Left lung (tissue), 10 donors: Measurements from ENCODE around the gene CCT2. TPM values are rescaled to one million over a fixed set of nuclear protein-coding genes. Genes with fewer than 3 reads are reported as not detected.

ENCODE experiments used
- ATAC-seq: fragments of 200-7000 bp; cut with Tn5 transposase; one replicate; pipeline ENCODE4 v1.9.1; 2020; ENCODE audit warnings: moderate library complexity
- DNase-seq, 4 donors: peaks; one replicate each; pipeline ENCODE4 v3.0.0-alpha.2; 2013 to 2020
- H3K27ac ChIP-seq, 2 donors: fragments of 200-600 bp; sonication (generic) in 1 of 2; one replicate each; pipeline versions ENCODE4 v1.5.0 to v1.8.0; 2020 to 2021
- H3K27me3 ChIP-seq, 2 donors: fragments of 200-600 bp; sonication (generic) in 1 of 2; one replicate each; pipeline versions ENCODE4 v1.5.0 to v1.8.0; 2020 to 2021
- H3K36me3 ChIP-seq, 2 donors: fragments of 200-600 bp; sonication (generic) in 1 of 2; one replicate each; pipeline versions ENCODE4 v1.5.0 to v1.8.0; 2020 to 2021
- H3K4me1 ChIP-seq, 2 donors: fragments of 200-600 bp; one replicate each; pipeline ENCODE4 v1.8.0; 2021
- H3K4me3 ChIP-seq, 2 donors: fragments of 200-600 bp; sonication (generic) in 1 of 2; one replicate each; pipeline versions ENCODE4 v1.5.0 to v1.8.0; 2020 to 2021; ENCODE audit warnings: mild to moderate bottlenecking in 1 of 2
- H3K9me3 ChIP-seq, 2 donors: fragments of 200-600 bp; sonication (generic) in 1 of 2; one replicate each; pipeline versions ENCODE4 v1.5.0 to v1.8.0; 2020 to 2021
- intact Hi-C, 2 donors: fragments of 100-400 bp; cut with DNase I; formaldehyde crosslinking; loops; one replicate each; pipeline versions ENCODE4 v1.11.2 to v1.14.2; 2022
- polyA plus RNA-seq, 6 donors: library from polyadenylated mRNA; unstranded; fragments of 120-200 nt; gene quantifications; one replicate each; pipeline ENCODE4 v1.2.1, GENCODE V29; 2013; ENCODE audit not compliant: insufficient read length in 6 of 6
- total RNA-seq, 2 donors: library from RNA; stranded (reverse); fragmentation: NEBNext Ultra II Directional; extraction: Animal tissue kit (Norgen Biotek cat#: 25700); gene quantifications; one replicate each; pipeline ENCODE4 v1.2.1, GENCODE V29; 2021
- TF ChIP-seq, protein P1 (sequence below), 2 donors: fragments of 200-600 bp; sonication (generic) in 1 of 2; IDR thresholded peaks; one replicate each; pipeline versions ENCODE4 v1.5.0 to v1.8.0; 2021; ENCODE audit warnings: antibody characterized with exemption in 2 of 2
- donor health status: DM: no; HTN: yes; CAD: no.
- donor health status: DM: no; HTN: no; CAD: no.

The CCT2 gene
- total and polyA plus RNA-seq, 8 donors: 115 to 259 (median 246) TPM

DNA sequence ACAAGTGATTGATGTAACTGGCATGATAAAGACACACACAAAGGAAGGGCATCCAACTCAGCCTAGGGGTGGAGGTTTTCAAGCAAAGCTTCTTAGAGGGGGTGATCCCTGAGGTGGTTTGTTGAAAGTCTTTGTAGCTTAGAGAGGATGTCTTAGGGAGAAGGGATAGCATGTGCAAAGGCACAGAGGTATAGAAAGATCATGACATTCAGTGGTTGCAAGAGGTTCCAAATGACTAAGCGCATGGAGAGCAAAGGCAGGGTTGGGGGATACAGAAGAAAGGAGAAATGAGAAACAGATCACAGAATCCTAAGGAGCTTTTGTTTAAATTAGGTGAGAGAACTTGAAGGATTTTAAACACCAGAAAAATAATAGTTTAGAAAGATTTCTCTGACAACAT, 5.2 kb upstream of the CCT2 start:
- ATAC-seq: no peak
- no peak overlapping the region for H3K4me3 ChIP-seq
- no peak overlapping the region for H3K27ac ChIP-seq
- no peak for DNase-seq
- no peaks in the 10 kb centered on the region for H3K9me3 ChIP-seq
- peaks cover 0 to 4% of the 10 kb centered on the region in 2 donors for H3K36me3 ChIP-seq
- TF ChIP-seq, protein P1, sequence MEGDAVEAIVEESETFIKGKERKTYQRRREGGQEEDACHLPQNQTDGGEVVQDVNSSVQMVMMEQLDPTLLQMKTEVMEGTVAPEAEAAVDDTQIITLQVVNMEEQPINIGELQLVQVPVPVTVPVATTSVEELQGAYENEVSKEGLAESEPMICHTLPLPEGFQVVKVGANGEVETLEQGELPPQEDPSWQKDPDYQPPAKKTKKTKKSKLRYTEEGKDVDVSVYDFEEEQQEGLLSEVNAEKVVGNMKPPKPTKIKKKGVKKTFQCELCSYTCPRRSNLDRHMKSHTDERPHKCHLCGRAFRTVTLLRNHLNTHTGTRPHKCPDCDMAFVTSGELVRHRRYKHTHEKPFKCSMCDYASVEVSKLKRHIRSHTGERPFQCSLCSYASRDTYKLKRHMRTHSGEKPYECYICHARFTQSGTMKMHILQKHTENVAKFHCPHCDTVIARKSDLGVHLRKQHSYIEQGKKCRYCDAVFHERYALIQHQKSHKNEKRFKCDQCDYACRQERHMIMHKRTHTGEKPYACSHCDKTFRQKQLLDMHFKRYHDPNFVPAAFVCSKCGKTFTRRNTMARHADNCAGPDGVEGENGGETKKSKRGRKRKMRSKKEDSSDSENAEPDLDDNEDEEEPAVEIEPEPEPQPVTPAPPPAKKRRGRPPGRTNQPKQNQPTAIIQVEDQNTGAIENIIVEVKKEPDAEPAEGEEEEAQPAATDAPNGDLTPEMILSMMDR (IDR thresholded peaks at IDR 0.05): no peak
- no peaks in the 10 kb centered on the region for H3K4me1 ChIP-seq
- intact Hi-C loops: no loop called here
- no peaks in the 10 kb centered on the region for H3K27me3 ChIP-seq

DNA sequence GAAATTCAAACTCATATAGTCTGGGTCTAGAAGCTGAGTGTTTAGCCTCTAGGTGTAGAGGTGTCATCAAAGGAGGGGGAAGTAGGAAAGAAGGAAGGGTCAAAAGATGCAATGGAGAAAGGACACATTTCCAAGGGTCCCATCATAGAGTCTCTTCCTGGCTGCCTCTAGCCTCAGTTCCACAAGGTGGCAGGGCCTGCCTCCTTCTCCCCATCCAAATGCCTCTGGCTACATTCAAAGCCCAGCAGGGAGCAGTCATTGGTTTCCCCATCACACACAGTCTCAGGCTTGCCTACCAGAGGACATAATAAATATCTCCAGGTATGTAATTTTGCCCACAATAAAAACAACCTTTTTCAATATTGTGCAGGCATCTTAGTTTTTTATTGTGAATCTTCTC, 2.1 kb upstream of the CCT2 start:
- intact Hi-C loops: no loop called here
- ATAC-seq (no peak), DNase-seq (no peak)
- TF ChIP-seq, protein P1 (IDR thresholded peaks at IDR 0.05): no peak
- H3K4me3 ChIP-seq: no peak overlapping the region
- peaks cover 0 to 15% of the 10 kb centered on the region in 2 donors for H3K36me3 ChIP-seq
- no peaks in the 10 kb centered on the region for H3K27me3 ChIP-seq
- no peak overlapping the region for H3K27ac ChIP-seq
- peaks cover 11 to 13% of the 10 kb centered on the region in 2 donors for H3K4me1 ChIP-seq
- no peaks in the 10 kb centered on the region for H3K9me3 ChIP-seq

DNA sequence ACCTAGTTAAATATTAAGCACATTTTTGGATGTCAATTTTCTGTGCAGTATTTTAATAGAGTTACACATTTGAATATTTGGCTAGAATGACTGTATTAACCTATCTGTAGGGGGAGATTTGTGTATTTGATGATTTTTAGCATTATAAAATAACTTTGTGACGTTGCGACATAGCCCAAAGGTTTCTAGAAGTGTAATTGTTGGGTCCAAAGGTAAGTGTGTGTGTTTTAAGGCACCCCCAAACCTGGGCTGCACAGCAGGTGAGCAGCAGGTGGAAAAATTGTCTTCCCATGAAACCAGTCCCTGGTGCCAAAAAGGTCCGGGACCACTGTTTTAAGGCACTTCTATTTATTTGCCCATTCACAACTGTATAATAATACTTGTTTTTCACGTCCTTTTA, 3.3 kb downstream of the CCT2 start:
- H3K36me3 ChIP-seq: peaks cover 0 to 68% of the 10 kb centered on the region in 2 donors
- intact Hi-C loops: no loop called here
- no peak for DNase-seq

GRCh38 chr12:69589082-69589481, 3.8 kb downstream of the CCT2 start:
- no peak for ATAC-seq

More for the DNA sequence above, 3.3 kb downstream of the CCT2 start:
- TF ChIP-seq, protein P1 (IDR thresholded peaks at IDR 0.05): no peak
- Histone ChIP-seq H3K27ac (no peak overlapping the region), H3K27me3 (no peaks in the 10 kb centered on the region), H3K4me3 (no peak overlapping the region), H3K4me1 (peaks cover 11 to 13% of the 10 kb centered on the region in 2 donors), H3K9me3 (no peaks in the 10 kb centered on the region)
- no peak for ATAC-seq

DNA sequence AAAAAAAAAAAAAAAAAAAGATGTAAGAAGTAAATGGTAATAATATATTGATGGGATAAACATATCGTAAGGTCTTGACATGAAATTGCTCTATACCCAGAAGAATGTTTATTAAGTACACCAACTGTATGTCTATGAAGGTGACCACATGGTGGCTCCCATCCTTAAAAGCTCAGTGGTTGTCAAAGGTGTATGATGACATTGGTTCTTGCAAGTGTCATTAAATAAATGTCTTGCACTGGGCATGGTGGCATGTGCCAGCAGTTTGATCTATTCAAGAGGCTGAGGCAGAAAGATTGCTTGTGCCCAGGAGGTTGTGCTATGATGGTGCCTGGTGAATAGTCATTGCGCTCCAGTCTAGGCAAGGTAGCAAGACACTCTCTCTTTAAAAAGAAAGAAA, 10.4 kb downstream of the CCT2 start:
- no peak overlapping the region for H3K27ac ChIP-seq
- no peaks in the 10 kb centered on the region for H3K4me1 ChIP-seq
- no peaks in the 10 kb centered on the region for H3K27me3 ChIP-seq
- DNase-seq: no peak
- peaks cover 17 to 100% of the 10 kb centered on the region in 2 donors for H3K36me3 ChIP-seq
- no peaks in the 10 kb centered on the region for H3K9me3 ChIP-seq
- TF ChIP-seq, protein P1 (IDR thresholded peaks at IDR 0.05): no peak
- ATAC-seq: no peak
- H3K4me3 ChIP-seq: no peak overlapping the region
- intact Hi-C loops: no loop called here

More at GRCh38 chr12:69589082-69589481, 3.8 kb downstream of the CCT2 start:
- H3K9me3 ChIP-seq: no peaks in the 10 kb centered on the region
- no peak overlapping the region for H3K4me3 ChIP-seq
- peaks cover 11 to 13% of the 10 kb centered on the region in 2 donors for H3K4me1 ChIP-seq
- intact Hi-C loops: no loop called here
- H3K36me3 ChIP-seq: peaks cover 0 to 73% of the 10 kb centered on the region in 2 donors
- H3K27me3 ChIP-seq: no peaks in the 10 kb centered on the region
- DNase-seq: no peak
- TF ChIP-seq, protein P1 (IDR thresholded peaks at IDR 0.05): no peak
- no peak overlapping the region for H3K27ac ChIP-seq
